Stimulated activated CD8-positive, alpha-beta memory T cell treated with anti-CD3 and anti-CD28 coated beads, Interleukin-7, amount 100 ng/mL, for 1 hour (primary cell): ENCODE results near the gene VWF.
"Not testable (repeated sequence)": the region's sequence is repeated elsewhere in the genome, so short reads cannot be mapped to it uniquely, and the experiment has no call there.

Experiments
- DNase-seq, 2 donors: peaks; one replicate each; pipeline ENCODE4 v3.0.0-alpha.2; 2020; ENCODE audit warnings: low read depth in 2 of 2

Gene VWF

DNA sequence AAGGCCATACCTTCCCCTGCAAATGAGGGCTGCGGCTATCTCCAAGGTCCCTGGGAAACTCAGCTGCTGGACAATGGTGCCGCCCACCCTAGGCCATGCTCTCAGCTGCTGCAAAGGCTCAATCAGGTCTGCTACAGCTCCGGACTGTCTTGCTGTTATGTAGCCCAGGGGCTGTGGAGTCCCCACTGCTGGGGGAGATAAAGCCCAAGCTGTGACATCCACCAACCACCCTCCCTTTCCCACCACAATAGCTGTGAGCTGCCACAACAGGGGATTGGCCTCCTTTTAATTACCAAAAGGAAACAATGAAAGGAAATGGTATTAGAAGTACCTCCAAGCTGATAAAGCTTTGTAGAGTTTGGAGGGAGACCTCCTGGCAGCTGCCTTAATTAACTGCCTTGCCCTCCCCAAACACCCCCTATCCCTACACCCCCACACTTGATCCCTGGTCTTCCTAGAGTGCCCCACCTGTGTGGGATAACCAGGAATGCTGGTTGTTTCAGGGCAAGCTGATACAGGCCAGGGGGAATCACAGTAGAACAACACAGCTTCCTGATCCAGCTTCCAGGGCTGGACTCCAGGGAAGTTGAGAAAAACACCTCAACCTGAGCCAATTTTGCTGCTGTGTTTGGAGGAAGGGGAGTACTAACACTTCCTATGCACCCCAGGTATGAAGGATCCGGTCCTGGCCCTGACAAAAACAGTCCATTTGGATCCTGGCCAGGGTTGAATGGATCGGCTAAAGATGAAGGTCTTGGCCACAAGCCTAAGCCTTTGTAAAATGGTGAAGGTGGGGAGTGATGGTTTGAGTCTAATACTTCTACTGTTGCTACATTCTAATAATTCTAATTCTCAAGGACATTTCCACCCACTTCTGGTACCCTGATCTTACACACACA, at the start of gene VWF:
Gene VWF (minus strand): TSS at position 260 of the 899 bp plus-strand sequence. CDS start 1,474 bp downstream, outside the sequence.
- DNase-seq = no peak

DNA sequence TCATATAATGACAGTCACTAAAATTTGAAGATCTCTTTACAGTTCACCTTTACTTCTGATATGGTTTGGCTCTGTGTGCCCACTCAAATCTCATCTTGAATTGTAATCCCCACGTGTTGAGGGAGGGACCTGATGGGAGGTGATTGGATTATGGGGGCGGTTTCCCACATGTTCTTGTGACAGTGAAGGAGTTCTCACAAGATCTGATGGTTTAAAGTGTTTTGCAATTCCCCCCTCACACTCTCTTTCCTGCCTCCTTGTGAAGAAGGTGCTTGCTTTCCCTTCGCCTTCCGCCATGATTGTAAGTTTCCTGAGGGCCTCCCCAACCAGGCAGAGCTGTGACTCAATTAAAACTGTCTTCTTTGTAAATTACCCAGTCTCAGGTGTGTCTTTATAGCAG, 48.4 kb upstream of the VWF start:
- DNase-seq = no peak

DNA sequence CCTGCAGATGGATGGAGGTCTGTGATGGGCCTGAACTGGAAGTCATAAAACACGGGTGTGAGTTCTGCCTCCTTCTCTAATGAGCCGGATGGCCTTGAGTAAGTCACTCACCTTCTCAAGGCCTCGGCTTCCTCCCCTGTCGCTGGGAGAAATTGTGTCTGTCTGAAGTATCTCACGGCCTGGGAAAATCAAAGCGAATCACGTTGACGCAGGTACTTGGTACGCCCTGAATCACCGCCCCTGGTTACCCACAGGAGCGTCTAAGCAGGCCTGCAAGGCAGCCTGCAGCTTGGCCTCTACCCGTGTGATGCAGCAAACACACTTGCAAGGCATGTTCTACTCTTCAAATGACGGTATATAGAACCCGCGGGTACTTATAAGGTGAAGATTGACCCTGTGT, 47.6 kb upstream of the VWF start:
- DNase-seq = no peak

DNA sequence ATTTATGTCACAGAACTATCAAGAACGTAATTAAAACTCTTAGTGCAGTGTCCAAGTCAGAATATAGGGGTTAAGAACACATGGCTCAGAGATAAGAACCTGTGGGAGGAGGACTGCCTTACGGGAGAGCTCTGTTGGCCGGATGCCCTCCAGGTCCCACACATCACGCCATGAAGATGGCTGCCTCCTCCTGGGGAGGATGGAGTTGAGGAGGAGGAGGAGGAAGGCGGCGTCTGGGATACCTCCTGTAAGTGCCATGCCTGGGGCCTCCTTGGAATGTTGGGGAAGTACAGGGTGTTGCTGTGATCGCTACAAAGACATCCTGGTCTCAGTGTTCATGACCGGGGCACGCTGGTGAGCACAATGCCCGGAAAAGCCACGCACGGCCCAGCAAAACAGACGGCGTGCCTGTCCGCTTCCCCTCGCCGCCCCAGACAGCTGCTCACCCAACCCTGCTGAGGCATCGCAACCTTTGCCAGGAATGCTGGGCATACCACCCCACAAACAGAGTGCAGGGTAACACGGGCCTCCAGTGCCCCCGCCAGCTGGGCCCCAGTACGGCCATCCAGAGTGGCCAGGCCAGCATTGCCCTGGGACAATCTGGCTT, 47.0 kb upstream of the VWF start:
- DNase-seq = no peak

DNA sequence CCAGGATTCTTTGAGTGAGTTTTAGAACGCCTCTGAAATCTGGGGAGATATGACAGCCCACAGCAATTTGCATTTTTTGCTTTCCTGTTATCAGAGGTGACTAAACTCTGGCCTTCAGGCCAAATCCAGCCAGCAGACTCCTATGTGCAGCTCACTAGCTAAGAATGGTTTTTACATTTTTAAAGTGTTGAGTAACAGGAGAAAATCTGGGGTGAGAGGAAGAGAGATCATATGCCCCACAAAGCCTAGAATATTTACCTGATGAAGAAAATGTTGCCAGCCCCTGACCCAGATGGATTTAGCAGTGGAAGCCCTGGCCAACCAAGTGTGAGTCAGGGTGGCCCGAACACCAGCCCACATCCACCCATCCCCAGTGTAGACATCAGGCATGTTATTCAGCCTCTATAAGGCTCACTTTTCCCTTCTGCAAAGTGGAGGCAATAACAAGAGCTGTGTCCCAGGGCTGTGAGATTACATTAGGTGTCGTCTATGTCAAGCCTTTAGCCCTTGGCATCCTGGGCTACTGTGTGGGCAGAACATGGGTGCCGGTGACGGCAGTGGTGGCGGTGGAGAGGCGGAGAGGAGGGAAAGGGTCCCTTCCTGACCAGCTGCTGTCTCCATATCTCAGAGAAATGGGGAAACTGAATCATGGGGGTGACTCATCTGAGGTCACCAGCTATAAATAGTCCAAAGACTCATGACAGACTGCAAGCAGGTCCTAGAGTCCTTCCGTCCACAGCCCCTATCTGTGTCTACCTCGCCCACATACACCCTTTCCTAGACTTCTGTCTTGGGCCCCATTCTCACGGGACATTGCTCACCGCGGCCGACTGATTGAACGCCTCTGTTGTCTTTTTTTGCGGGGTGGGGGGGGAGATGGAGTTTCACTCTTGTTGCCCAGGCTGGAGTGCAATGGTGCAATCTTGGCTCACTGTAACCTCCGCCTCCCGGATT, 43.1 kb upstream of the VWF start:
- peak; percentile 16 to 27 for DNase-seq

DNA sequence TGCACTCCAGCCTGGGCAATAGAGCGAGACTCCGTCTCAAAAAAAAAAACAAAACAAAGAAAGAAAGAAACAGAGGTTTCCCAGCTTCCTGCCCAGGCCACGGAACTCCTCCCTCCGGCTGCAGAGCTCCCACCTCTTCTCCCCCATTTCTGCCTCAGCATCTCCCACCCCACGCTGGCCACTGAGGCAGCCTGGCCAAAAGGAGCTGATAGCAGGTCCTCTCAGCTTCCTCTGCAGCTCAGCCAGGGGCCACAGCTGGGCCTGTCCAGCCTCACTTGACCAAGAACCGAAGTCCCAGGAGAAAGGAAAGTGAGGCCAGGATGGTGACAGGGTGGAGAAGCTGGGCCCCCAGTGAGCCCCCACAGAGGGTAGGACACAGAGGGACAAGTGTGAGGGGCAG, 42.3 kb upstream of the VWF start:
- DNase-seq = no peak

DNA sequence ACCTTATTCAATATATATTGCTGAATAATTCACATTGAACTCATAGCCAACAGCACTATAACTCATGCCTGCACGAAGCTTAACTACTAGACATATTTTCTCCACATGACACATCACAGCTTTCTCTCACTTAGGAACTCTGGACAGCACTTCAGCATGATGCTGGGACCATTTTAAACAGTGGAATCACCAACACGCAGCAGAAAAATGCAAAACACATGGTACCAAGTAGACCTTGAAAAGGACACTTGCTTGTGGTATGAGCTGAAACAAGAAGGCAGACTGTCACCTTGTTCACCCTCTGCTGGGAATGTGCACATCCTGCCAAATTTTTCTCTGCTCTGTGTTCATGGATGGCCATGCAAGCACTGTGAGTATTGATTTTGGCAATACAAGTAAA, 40.9 kb upstream of the VWF start:
- no peak for DNase-seq

DNA sequence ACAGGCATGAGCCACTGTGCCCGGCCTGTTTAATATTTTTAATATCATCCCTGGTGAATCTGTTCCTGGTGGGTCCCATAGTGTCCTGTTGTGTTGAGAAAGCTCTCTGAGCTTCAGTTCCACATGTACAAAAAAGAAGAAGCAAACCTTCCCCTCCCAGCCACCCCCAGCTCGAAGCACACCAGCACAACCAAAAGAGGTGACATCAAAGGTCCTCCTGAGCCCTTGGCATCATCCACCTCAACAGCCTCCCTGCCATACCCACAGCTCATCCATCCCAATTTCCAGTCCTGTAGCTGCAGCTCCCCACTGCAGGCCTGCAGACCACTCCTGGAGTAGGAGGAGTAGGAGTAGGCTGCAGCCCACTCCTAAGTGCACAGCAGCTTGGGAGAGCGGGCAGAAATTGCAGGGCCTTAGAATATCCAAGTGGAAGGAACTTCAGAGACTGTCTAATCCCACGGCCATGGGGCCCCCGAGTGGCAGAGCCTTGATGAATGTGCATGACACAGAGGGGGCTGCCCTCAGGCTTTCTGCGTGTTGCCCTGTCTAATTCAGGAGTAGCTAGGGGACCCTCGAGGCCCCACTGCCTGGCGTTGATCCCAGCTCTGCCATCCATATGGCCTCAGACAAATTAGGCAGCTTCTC, 39.1 kb upstream of the VWF start:
- no peak for DNase-seq

DNA sequence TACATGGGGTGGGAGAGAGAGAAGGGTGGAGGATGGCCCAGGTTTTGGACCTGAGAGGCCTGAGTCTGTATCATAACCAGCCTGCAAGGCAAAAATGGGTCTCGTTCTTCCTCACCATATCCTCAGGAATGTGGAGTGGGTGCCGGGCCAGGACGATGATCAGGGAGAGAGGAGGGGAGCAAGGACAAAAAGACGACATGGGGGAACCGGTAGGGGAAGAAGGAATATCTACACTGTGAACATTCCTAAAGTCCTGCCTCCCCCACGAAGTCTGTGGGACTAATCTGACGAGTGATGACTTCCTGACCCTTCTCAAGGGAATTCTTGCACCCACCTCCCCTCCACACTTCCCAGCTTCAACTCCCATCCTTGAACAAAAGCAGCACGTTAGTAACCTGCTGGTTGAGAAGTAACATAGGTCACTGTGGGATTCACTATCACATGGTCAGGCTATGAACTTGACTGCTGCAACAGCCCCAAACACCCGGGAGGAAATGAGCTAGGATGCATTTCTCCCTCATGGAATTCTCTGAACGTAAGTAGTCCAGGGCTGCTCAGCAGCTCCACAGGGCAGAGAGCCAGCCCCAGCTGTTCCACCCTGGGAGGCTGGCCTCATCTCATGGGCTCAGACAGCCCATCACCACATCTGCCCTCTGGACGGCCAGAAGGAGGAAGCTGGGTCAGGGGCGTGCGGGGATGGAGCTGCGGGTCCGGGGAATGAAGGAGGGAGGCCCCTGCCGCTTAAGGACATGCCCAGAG, 36.8 kb upstream of the VWF start:
- no peak for DNase-seq

DNA sequence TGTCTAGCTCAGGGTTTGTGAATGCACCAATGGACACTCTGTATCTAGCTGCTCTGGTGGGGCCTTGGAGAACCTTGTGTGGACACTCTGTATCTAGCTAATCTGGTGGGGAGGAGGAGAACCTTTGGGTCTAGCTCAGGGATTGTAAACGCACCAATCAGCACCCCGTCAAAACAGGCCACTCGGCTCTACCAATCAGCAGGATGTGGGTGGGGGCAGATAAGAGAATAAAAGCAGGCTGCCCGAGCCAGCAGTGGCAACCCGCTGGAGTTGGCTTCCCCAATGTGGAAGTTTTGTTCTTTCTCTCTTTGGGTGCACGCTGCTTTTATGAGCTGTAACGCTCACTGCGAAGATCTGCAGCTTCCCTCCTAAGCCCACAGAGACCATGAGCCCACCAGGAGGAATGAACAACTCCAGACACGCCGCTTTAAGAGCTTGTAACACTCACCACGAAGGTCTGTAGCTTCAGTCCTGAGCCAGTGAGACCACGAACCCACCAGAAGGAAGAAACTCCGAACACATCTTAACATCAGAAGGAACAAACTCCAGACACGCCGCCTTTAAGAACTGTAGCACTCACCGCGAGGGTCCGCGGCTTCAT, 35.7 kb upstream of the VWF start:
- not testable (repeated sequence) for DNase-seq

DNA sequence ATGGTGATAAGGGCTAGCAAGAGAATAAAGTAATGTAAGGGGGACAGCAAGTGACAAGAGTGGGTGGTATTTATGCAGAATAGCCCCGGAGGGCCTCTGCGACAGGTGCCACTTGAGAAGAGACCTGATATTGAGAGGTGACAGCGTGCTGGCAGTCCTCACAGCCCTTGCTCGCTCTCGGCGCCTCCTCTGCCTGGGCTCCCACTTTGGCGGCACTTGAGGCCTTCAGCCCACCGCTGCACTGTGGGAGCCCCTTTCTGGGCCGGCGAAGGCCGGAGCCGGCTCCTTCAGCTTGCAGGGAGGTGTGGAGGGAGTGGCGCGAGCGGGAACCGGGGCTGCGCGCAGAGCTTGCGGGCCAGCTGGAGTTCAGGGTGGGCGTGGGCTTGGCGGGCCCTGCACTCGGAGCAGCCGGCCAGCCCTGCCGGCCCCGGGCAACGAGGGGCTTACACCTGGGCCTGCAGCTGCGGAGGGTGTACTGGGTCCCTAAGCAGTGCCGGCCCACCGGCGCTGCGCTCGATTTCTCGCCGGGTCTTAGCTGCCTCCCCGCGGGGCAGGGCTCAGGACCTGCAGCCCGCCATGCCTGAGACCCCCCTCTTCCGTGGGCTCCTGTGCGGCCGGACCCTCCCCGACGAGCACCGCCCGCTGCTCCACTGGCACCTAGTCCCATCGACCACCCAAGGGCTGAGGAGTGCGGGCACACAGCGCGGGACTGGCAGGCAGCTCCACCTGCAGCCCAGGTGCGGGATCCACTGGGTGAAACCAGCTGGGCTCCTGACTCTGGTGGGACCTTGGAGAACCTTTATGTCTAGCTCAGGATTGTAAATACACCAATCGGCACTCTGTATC, 34.9 kb upstream of the VWF start:
- not testable (repeated sequence) for DNase-seq

DNA sequence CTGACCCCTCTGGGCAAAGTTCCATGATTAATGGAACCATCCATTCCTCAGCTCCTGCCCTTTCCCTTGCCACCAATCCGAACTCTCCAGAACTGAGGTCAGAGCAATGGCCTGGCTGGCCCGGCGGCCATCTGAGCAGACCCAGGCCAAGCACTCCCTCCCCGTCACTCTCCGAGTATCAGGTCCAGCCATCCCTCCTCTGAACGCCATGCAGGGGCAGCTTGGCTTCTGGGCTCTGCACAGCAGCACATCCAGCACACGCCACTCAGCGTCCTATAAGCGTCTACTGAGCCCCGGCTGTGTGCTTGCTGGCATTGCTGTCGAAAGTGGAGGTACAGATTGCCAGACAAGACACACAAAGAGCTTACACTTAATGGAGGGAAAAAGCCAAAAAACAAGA, 34.3 kb upstream of the VWF start:
- DNase-seq = no peak

DNA sequence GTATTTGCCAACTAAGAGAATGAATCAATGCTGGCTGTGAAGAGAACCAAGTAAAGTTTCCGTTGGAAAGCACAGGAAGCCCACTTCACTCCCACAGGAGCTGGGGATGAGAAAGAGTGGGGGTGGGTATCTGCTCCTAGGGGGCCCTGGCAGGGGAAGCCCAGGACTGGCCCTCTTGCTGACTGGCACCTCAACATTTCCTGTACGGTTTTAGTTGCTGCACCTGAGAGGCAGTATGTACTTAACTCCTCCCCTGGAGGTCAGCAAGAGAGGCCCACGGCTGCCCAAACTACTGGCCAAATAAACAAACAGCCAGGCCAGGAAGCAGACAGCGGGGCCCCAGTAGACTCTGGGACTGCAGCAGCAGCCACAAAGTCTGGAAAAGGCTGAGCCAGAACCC, 33.8 kb upstream of the VWF start:
- no peak for DNase-seq

DNA sequence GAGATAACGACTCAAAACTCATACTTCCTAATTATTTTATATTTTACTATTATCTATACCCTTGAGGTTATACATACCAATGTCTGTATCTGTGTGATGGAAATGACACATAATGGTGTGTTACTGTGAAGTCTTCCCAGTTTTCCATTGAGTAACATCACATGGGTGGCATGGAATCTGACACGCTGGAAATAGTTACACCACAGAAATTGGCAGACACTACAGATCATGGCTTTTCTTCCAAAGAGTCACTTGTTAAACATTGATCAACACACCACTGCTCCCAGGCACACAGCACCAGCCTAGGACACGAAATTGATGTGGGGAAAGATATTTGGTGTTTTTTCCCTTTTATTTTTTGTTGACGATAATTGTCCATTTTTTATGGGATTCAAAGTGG, 33.0 kb upstream of the VWF start:
- DNase-seq = no peak

DNA sequence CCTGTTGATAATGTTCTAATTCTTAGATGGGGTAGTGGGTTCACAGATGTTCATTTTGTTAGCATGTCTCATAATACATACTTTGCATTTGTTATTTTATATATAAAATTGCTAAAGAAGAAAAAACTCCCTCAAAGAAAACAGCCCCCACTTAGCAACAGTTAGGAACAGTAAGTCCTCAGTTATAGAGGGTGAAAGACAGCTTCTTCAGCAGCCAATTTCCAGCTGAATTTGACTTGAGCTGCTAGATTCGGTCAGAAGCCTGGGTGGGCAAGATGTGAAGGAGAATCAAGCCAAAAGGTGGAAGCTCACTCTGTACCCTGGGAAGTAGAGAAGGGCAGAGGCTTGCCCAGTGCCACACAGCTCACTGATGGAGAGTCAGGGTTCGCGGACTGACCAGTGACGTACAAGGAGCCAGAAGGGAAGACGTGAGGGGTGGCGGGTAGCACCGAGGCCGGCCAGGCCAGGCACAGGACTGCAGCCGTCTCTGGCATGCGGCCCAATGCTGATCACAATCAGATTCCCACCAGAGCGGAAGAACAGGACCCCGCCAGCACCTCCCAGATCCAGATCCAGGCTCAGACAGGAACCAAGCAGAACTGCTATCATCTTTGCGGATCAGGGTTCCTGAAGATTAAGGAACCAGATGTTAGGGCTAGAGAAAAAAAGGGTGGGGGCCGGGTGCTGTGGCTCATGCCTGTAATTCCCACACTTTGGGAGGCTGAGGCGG, 30.4 kb upstream of the VWF start:
- DNase-seq = no peak

DNA sequence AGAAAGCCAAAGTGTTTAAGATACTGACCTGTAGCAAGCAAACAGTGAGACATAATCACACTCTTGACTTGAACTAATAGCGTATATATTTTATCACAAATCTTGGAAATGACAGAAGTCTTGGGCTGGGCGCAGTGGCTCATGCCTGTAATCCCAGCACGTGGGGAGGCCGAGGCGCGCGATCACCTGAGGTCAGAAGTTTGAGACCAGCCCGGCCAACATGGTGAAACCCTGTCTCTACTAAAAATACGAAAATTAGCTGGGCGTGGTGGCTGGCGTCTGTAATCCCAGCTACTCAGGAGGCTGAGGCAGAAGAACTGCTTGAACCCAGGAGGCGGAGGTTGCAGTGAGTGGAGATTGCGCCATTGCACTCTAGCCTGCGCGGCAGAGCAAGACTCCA, 24.3 kb upstream of the VWF start:
- DNase-seq = not testable (repeated sequence)

DNA sequence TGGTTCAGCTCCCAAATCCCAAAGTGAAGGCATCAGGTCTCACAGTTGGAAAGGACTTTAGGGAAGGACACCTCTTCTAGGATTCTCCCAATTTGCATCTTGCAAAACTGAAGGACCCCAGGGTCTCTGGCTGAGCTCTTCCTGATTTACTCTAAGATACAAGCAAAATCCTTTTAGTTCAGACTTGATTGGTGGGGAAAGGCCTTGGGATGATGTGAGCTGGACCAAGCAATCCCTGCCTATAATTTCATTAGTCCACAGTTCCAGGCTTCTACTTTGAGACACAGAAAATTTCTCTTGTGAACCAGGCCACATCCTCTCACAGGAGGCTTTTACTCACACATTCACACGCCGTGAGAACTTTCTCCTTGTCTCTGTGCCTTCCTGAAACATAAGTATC, 23.6 kb upstream of the VWF start:
- no peak for DNase-seq

DNA sequence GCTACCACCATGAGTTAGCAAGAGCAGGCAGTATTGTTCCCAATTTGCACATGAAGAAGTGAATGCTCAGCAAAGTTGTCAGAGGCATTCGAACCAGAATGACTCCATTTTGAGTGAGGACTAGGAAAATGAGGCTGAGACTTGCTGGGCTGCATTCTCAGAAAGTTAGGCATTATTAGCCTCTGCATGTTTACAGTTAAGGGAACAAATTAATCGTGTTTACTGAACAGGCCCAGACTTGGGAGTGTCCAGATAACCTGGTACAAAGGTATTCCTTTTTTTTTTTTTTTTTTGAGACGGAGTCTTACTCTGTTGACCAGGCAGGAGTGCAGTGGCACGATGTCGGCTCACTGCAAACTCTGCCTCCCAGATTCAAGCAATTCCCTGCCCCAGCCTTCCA, 22.5 kb upstream of the VWF start:
- DNase-seq = no peak

DNA sequence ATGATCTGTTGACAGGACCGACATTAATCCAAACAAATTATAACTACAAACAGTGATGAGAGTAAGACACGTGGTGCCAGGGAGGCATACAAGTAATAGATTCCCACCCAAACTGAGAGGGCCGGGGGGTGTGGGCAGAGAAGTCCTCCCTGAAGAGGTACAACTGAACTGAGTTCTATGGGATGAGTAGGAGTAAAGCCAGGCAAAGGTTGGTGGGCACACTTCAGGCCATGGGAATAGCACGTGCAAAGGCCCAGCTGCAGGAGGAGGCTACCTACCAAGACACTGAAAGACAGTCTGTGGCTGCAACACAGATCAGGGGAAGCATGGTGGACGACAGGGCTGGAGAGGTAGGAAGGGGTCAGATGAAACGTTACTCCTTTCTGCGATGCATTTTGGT, 22.0 kb upstream of the VWF start:
- no peak for DNase-seq
